ENCODE measurements around the gene VWA8.

The VWA8 gene

GRCh38 chr13:41740479-41740878, 220.4 kb downstream of the VWA8 start:
- DNase-seq = no peak

- no peak for DNase-seq
Measured at GRCh38 chr13:41722684-41723535, 238.0 kb downstream of the VWA8 start.

GRCh38 chr13:41720839-41721561, 239.9 kb downstream of the VWA8 start:
- DNase-seq = no peak

- no peak for DNase-seq
Measured at GRCh38 chr13:41716236-41716635, 244.7 kb downstream of the VWA8 start.

GRCh38 chr13:41713405-41713804, 247.5 kb downstream of the VWA8 start:
- DNase-seq = no peak

- no peak for DNase-seq
Measured at GRCh38 chr13:41710771-41711170, 250.1 kb downstream of the VWA8 start.

GRCh38 chr13:41709511-41709910, 251.4 kb downstream of the VWA8 start:
- DNase-seq = no peak

GRCh38 chr13:41708713-41709112, 252.2 kb downstream of the VWA8 start:
- no peak for DNase-seq

- no peak for DNase-seq
Measured at GRCh38 chr13:41707194-41707821, 253.6 kb downstream of the VWA8 start.

GRCh38 chr13:41706152-41706551, 254.8 kb downstream of the VWA8 start:
- DNase-seq = no peak

GRCh38 chr13:41702540-41702939, 258.4 kb downstream of the VWA8 start:
- no peak for DNase-seq

- no peak for DNase-seq
Measured at GRCh38 chr13:41701676-41702075, 259.2 kb downstream of the VWA8 start.

- no peak for DNase-seq
Measured at GRCh38 chr13:41700790-41701310, 260.1 kb downstream of the VWA8 start.

GRCh38 chr13:41699759-41700158, 261.1 kb downstream of the VWA8 start:
- DNase-seq = no peak

- no peak for DNase-seq
Measured at GRCh38 chr13:41697578-41697977, 263.3 kb downstream of the VWA8 start.

- DNase-seq = no peak
Measured at GRCh38 chr13:41696163-41697003, 264.5 kb downstream of the VWA8 start.

GRCh38 chr13:41694545-41695301, 266.2 kb downstream of the VWA8 start:
- DNase-seq = no peak

GRCh38 chr13:41693434-41693833, 267.5 kb downstream of the VWA8 start:
- DNase-seq = no peak

GRCh38 chr13:41691274-41691673, 269.6 kb downstream of the VWA8 start:
- DNase-seq = no peak

- DNase-seq = no peak
Measured at GRCh38 chr13:41682766-41683165, 278.1 kb downstream of the VWA8 start.

- DNase-seq = no peak
Measured at GRCh38 chr13:41682001-41682400, 278.9 kb downstream of the VWA8 start.

- DNase-seq = no peak
Measured at GRCh38 chr13:41681587-41681986, 279.3 kb downstream of the VWA8 start.

All from activated CD8-positive, alpha-beta memory T cell treated with anti-CD3 and anti-CD28 coated beads, Interleukin-2, amount 50 U/mL, for 48 hours (primary cell).